BJ (cell line): Measurements from ENCODE around the gene EVC2. TPM values are rescaled to one million over a fixed set of nuclear protein-coding genes. Genes with fewer than 3 reads are reported as not detected.

Experiments used
- CTCF ChIA-PET: fragments of 350-600 bp; formaldehyde crosslinking; extraction: SDS; loops from one replicate; lab custom pipeline; 2021; ENCODE audit warnings: antibody characterized with exemption, inconsistent platforms; lab: Yijun Ruan, JAX
- POLR2A ChIA-PET: fragments of 300-600 bp; sonication (Branson Sonifier 250); formaldehyde crosslinking; extraction: SDS; loops from one replicate; lab custom pipeline; 2021; ENCODE audit warnings: antibody characterized with exemption; lab: Charles Lee
- DNase-seq: peaks from one replicate; pipeline ENCODE4 v3.0.0-alpha.2; 2011; ENCODE audit warnings: low read depth
- H3K27me3 ChIP-seq: 2 replicates; pipeline ENCODE4 v1.6.0; 2011; ENCODE audit warnings: low read length; ENCODE audit not compliant: control insufficient read depth, insufficient read depth
- H3K36me3 ChIP-seq: 2 replicates; pipeline ENCODE4 v1.5.1; 2011; ENCODE audit warnings: low read length; ENCODE audit not compliant: control insufficient read depth, insufficient read depth
- H3K4me3 ChIP-seq: 2 replicates; pipeline ENCODE4 v1.5.1; 2011; ENCODE audit warnings: low read depth, mild to moderate bottlenecking, control low read depth, low read length
- polyA plus RNA-seq: library from polyadenylated mRNA; depleted of rRNA; stranded (reverse); fragments of >200 nt; gene quantifications from 2 replicates; pipeline ENCODE4 v1.2.3, GENCODE V29; 2011
- TF ChIP-seq, protein P1 (sequence below): IDR thresholded peaks from 2 replicates; pipeline ENCODE4 v1.5.1; 2011; ENCODE audit warnings: low read depth, mild to moderate bottlenecking, control low read depth, inconsistent platforms, low read length, moderate library complexity; ENCODE audit not compliant: insufficient read depth

Gene EVC2
- polyA plus RNA-seq, 1 experiment, result 2.2 TPM

DNA sequence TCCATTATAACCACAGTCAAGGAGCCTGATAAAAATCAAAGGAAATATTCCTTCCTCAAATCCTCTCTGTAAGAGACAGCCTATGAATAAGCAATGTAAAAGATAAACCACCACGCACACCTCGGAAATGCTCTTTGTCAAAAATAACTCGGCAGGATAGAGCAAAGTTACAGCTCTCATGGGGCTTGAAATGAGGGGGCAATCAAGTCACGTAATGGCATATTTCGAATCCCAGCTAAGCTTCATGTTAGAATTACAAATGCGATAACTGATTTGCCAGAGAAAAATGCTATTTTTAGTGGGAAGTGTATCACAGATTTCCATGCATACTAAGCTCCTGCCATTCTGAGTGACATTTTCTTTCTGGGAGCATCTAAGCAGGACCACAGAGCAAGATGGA, 49.4 kb downstream of the EVC2 start:
- CTCF ChIA-PET, result interaction anchor here (1.1 to 2.4 kb wide), 4 partner anchors 13 to 154 kb away, joined by 3 to 8 read pairs (median 4); no protein-coding TSS in a partner anchor
- DNase-seq, result no peak
- POLR2A ChIA-PET, result no interaction called here
- no peak overlapping the region for H3K4me3 ChIP-seq
- peaks cover 26% of the 10 kb centered on the region for H3K36me3 ChIP-seq
- TF ChIP-seq, protein P1, sequence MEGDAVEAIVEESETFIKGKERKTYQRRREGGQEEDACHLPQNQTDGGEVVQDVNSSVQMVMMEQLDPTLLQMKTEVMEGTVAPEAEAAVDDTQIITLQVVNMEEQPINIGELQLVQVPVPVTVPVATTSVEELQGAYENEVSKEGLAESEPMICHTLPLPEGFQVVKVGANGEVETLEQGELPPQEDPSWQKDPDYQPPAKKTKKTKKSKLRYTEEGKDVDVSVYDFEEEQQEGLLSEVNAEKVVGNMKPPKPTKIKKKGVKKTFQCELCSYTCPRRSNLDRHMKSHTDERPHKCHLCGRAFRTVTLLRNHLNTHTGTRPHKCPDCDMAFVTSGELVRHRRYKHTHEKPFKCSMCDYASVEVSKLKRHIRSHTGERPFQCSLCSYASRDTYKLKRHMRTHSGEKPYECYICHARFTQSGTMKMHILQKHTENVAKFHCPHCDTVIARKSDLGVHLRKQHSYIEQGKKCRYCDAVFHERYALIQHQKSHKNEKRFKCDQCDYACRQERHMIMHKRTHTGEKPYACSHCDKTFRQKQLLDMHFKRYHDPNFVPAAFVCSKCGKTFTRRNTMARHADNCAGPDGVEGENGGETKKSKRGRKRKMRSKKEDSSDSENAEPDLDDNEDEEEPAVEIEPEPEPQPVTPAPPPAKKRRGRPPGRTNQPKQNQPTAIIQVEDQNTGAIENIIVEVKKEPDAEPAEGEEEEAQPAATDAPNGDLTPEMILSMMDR, result no peak
- H3K27me3 ChIP-seq, result no peaks in the 10 kb centered on the region

DNA sequence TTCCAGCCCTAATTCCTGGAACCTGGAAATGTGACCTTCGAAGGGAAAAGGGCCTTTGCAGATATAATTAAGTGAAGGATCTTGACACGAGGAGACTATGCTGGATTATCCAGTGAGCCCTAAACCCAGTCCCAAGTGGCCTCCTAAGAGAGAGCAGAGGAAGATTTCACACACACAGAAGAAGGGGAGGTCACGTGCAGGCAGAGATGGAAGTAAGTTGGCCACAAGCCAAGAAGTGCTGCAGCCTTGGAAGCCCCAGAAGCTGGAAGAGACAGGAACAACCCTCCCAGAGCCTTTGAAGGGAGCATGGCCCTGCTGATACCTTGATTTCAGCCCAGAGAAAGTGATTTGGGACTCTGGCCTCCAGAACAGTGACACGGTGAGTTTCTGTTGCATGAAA, 51.9 kb downstream of the EVC2 start:
- CTCF ChIA-PET, result no interaction called here
- no peak overlapping the region for H3K4me3 ChIP-seq
- DNase-seq, result no peak
- H3K36me3 ChIP-seq, result peaks cover 25% of the 10 kb centered on the region
- POLR2A ChIA-PET, result no interaction called here
- TF ChIP-seq, protein P1, result no peak
- H3K27me3 ChIP-seq, result no peaks in the 10 kb centered on the region

DNA sequence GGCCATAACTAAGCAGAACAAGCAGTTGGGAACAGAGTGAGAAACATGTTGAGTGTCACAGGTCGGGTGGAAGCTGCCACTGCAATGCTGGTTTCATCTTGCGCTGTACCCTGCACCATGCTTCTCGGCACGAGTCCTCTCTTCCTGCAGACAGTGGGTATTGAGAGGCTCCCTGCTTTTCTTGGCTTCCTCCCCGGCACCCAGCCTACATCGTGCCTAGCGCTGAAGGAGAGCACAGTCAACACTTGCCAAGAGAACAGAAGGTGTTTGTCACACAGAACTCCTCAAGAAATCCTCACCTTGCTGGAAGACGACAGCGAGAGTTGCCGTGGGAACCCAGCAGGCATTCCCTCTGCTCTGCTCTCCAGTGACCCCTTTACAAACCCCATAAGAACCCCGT, 53.6 kb downstream of the EVC2 start:
- ChIA-PET POLR2A (no interaction called here), CTCF (interaction anchor here (1.8 kb wide), 1 partner anchor 13 kb away, joined by 4 read pairs; no protein-coding TSS in a partner anchor)
- Histone ChIP-seq H3K4me3 (no peak overlapping the region), H3K36me3 (peaks cover 22% of the 10 kb centered on the region), H3K27me3 (no peaks in the 10 kb centered on the region)
- TF ChIP-seq, protein P1, result no peak
- no peak for DNase-seq

DNA sequence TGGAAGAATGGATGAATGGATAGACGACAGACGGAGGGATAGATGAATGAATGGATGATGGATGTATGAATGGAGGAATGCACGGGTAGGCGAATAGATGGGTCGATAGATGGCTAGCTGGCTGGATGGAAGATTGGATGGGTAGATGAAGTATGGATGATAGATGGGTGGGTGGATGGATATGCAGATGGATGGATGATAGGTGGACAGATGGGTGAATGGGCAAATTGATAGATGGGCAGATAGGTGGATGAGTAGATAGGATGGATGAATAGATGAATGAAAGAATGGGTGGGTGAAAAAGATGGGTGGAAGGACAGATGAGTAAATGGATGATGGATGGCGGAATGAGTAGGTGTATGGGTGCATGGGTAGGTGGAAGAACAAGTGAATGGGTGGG, 57.3 kb downstream of the EVC2 start:
- POLR2A ChIA-PET, result no interaction called here
- Histone ChIP-seq H3K4me3 (no peak overlapping the region), H3K36me3 (peaks cover 15% of the 10 kb centered on the region), H3K27me3 (no peaks in the 10 kb centered on the region)
- DNase-seq, result no peak
- CTCF ChIA-PET, result no interaction called here
- TF ChIP-seq, protein P1, result no peak

DNA sequence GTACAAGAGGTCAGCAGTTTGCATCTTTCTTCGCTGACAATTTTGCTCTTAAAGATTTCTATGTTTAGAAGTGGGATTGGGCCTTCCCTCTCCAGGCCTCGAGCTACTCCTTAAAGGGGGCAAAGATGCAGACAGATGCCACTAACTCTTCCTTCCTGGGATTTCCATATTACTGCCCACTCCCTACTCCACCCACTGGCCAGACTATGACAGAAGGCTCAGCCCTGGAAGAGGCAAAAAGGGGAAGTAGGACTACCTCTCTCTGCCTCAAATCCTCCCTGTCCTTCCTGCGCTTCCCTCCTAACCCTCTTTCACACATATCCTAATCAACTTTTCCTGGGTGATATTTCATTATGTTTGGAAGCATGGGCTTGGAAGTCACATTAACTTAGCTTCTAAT, 58.3 kb downstream of the EVC2 start:
- DNase-seq, result no peak
- H3K4me3 ChIP-seq, result no peak overlapping the region
- ChIA-PET POLR2A (no interaction called here), CTCF (no interaction called here)
- H3K27me3 ChIP-seq, result no peaks in the 10 kb centered on the region
- TF ChIP-seq, protein P1, result no peak
- peaks cover 14% of the 10 kb centered on the region for H3K36me3 ChIP-seq
